UCSD-AML1 (cell line): Measurements from ENCODE around the gene PSMG1.
A peak's percentile ranks its signal among the peaks of the same experiment; 100 is the strongest.

Experiments used
- DNase-seq: peaks from one replicate; lab custom pipeline; 2025; ENCODE audit not compliant: unreplicated experiment; lab: John Stamatoyannopoulos, UW

Gene PSMG1

DNA sequence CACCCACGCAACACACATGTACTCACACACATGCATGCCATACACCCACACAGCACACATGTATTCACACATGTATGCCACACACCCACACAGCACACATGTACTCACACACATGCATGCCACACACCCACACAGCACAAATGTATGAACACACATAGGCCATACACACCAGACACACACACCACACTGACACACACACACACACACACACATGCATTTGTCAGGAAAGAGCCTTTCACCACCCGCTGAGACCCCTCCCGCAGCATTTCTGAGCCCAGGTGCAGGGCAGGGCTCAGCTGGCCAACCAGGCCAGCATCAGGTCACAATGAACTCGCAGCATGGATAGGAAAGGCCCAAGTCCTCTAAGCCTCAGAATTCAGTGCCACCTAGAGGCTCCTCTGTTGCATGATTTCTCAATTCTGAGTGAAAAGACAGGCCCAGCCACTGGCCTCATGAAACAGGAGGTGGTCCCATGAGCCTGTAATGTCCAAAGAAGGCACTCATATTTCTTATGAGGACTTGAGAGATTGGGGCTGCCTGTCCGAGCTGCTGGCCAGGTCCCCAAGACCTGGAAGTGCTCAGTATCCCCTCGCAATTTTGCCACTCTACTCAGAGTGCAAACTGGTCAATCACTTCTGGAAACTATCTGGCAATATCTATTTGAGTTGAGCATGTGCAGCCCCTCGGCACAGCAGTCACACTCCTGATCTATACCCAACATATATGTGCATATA lies 57.3 kb downstream of the PSMG1 start:
- peak; percentile 49 for DNase-seq
